Omental fat pad (tissue), 4 donors: ENCODE data around the gene SPATA6L. TPM values are rescaled to one million over a fixed set of nuclear protein-coding genes. Genes with fewer than 3 reads are reported as not detected.
A peak's percentile ranks its signal among the peaks of the same experiment; 100 is the strongest.

Experiments used
- ATAC-seq: fragments of 150-250 bp; one replicate; pipeline ENCODE4 v1.9.1; 2016; ENCODE audit warnings: mild to moderate bottlenecking, moderate library complexity; ENCODE audit not compliant: low FRiP score
- DNase-seq: peaks from one replicate; pipeline ENCODE4 v3.0.0-alpha.2; 2019; ENCODE audit warnings: low spot score
- CTCF ChIP-seq, 3 donors: fragments of 450-650 bp; IDR thresholded peaks; one replicate each; pipeline ENCODE4 v1.5.1; 2016 to 2017; ENCODE audit warnings: antibody characterized with exemption in 3 of 3, mild to moderate bottlenecking in 3 of 3, moderate library complexity in 2 of 3
- total RNA-seq, 4 donors: library from RNA; depleted of rRNA; stranded (reverse); fragments of >200 nt; gene quantifications; one replicate each; pipeline ENCODE4 v1.1.0, GENCODE V29; 2016

SPATA6L gene
- total RNA-seq, 4 donors from 2014 or later = 1.3 to 5.5 (median 2.6) TPM

GRCh38 chr9:4679268-4680172, 13.2 kb upstream of the SPATA6L start, which contains the start of gene CDC37L1:
Gene CDC37L1, plus strand, starts transcription at chr9:4679569. Its CDS starts 199 bp downstream, at chr9:4679768.
- peak; percentile 98 for DNase-seq
- peak in 1 of 3 donors; percentile 43 for TF ChIP-seq CTCF (IDR thresholded peaks at IDR 0.05)
- peak; percentile 99 for ATAC-seq

GRCh38 chr9:4678679-4679267, 12.5 kb upstream of the SPATA6L start:
- no peak for TF ChIP-seq CTCF (IDR thresholded peaks at IDR 0.05)
- no peak for ATAC-seq
- no peak for DNase-seq

GRCh38 chr9:4677392-4677791, 11.1 kb upstream of the SPATA6L start:
- no peak for DNase-seq
- ATAC-seq = no peak
- TF ChIP-seq CTCF (IDR thresholded peaks at IDR 0.05) = no peak

- no peak for TF ChIP-seq CTCF (IDR thresholded peaks at IDR 0.05)
- ATAC-seq = no peak
These were observed 8.5 kb upstream of the SPATA6L start for GRCh38 chr9:4674783-4675182.

GRCh38 chr9:4671737-4672136, 5.5 kb upstream of the SPATA6L start:
- no peak for TF ChIP-seq CTCF (IDR thresholded peaks at IDR 0.05)
- no peak for DNase-seq

More at GRCh38 chr9:4674783-4675182, 8.5 kb upstream of the SPATA6L start:
- no peak for DNase-seq

GRCh38 chr9:4670591-4670990, 4.3 kb upstream of the SPATA6L start:
- TF ChIP-seq CTCF (IDR thresholded peaks at IDR 0.05) = no peak
- no peak for DNase-seq
- no peak for ATAC-seq

More at GRCh38 chr9:4671737-4672136, 5.5 kb upstream of the SPATA6L start:
- no peak for ATAC-seq
